ENCODE measurements around the gene LSM2.
A peak's percentile ranks its signal among the peaks of the same experiment; 100 is the strongest.

Gene LSM2

DNA sequence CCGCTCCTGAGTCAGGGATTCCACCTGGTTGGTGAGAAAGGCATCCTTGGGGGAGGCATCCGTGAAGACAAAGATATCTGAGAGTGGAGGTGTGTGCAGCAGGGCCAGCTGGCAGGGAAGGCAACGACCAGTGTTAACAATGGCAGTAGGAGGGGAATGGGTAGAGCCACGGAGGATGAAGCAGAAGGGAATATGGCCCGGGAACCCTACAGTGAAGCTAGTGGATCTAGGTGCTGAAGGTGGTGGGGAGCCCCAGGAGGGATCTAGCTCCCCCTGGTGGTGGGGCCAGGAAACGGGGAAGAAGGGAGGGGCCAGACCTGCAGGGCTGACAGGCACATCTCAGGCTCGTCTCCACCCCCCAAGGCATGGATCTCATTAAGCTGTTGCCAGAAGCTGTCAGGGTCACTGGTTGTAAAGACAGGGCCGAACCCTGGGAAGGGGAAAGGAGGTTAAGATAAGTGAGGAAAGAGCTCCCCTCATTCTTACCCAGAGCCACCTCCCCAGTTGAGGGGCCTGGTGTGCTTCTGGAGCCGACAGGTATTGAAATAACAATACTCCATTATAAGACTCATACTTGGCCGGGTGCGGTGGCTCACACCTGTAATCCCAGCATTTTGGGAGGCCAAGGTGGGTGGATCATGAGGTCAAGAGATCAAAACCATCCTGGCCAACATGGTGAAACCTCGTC is 36.9 kb downstream of the LSM2 start:
- TF ChIP-seq, protein P1, sequence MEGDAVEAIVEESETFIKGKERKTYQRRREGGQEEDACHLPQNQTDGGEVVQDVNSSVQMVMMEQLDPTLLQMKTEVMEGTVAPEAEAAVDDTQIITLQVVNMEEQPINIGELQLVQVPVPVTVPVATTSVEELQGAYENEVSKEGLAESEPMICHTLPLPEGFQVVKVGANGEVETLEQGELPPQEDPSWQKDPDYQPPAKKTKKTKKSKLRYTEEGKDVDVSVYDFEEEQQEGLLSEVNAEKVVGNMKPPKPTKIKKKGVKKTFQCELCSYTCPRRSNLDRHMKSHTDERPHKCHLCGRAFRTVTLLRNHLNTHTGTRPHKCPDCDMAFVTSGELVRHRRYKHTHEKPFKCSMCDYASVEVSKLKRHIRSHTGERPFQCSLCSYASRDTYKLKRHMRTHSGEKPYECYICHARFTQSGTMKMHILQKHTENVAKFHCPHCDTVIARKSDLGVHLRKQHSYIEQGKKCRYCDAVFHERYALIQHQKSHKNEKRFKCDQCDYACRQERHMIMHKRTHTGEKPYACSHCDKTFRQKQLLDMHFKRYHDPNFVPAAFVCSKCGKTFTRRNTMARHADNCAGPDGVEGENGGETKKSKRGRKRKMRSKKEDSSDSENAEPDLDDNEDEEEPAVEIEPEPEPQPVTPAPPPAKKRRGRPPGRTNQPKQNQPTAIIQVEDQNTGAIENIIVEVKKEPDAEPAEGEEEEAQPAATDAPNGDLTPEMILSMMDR (IDR thresholded peaks at IDR 0.05; ENCODE audit: low read depth, low read length, missing control alignments) = peak; percentile 90
- no peak overlapping the region for H3K4me3 ChIP-seq (replicated peaks; ENCODE audit: low read depth, low read length)
- no peak for DNase-seq (ENCODE audit: extremely low read depth, low read depth)

DNA sequence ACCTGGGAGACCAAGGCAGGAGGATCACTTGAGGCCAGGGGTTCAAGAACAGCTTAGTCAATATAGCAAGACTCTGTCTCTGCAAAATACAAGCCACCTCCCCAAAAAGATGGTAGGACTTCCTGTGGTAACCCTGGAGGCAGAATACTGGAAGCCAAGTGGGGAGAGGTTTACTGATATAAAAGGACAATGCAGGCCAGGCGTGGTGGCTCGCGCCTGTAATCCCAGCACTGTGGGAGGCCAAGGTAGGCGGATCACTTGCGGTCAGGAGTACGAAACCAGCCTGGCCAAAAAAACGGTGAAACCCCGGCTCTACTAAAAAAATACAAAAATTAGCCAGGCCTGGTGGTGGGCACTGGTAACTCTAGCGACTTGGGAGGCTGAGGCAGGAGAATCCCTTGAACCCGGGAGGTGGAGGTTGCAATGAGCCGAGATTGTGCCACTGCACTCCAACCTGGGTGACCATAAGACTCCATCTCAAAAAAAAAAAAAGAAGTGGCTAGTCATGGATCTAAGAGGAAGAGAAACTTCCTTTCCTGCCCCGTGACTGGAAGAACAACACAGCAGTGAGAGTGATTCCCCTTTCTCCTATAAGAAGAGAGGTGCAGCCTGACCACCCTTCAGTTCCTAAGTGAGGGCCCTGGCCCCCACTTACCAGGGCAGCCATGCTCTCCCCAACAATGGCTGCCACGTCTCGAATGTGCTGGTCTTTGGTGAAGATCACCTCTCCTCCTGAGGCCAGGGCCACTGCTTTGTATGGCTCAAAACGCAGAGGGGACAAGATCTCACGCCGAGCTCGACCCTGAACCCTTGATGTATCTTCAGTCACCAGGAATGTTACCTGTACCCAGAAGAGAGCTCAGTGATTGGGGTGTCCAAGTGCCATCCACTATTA is 38.2 kb downstream of the LSM2 start:
- no peak for DNase-seq (ENCODE audit: extremely low read depth, low read depth)
- no peak overlapping the region for H3K4me3 ChIP-seq (replicated peaks; ENCODE audit: low read depth, low read length)
- TF ChIP-seq, protein P1 (IDR thresholded peaks at IDR 0.05; ENCODE audit: low read depth, low read length, missing control alignments) = no peak

DNA sequence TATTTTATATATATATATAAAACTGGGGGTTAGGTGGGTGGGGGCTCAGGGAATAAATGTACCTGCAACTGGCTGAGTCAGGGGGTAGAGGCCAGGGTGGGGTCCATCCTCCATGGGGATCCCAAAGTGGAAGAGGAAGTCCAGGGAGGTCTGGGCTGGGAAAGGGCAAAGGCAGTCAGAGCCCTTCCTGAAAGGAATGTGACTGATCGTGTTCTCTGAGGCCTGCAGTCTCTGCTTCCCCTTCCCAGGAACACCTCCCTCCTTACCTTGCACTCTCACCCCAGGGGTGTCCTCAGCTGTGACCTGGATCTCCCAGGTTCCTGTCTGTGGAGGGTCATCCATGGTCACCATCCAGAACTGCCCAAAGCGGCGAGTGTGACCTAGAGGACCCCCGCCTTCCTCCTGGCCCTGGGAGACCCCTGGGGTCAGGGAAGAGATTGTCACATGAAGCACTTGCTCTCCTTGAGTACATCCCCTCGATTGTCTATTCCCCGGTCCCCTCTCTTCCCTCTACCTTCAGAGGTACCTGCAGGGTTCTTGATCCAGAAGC is 39.6 kb downstream of the LSM2 start:
- TF ChIP-seq, protein P1 (IDR thresholded peaks at IDR 0.05; ENCODE audit: low read depth, low read length, missing control alignments) = no peak
- no peak overlapping the region for H3K4me3 ChIP-seq (replicated peaks; ENCODE audit: low read depth, low read length)
- DNase-seq (ENCODE audit: extremely low read depth, low read depth) = no peak

DNA sequence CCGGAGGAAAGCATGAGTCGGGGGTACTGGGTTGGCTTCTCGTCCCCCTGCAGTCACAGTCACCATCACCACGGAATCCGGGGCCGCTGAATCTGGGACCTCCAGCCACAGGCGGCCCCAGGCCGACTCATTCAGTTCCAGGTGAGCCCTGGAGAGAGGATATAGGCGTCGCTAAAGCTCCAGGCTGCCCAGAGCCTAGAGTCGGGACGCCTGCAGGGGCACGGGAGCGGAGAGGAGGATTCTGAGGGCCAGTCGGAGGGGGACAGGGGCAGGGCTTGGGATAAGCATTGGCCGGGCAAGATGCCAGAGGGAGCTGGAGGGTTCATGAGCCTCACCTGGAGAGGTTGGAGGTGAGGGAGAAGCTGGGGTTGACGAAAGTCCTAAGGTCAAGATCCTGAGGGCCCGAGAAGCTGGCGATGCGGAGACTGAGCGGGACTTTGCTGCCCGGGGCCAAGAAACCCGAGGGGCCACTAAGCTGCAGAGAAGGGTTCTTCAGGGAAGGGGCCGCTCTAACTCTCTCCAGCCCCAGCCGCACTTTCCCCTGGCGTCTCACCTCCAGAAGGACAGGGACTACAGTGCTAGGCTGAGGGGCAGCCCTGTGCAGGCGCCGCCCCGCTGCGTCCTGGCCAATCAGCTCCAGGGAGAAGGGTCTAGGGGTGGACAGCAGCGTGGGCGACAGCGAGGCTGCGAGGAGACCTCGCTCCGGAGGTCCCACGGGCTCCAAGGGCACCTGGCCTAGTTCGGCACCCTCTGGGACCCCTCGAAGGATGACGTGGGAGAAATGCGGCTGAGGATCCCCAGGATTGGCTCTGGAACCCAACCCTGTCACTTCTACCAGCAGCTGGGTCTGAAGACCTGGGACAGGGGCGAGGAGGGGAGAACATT is 40.6 kb downstream of the LSM2 start:
- DNase-seq (ENCODE audit: extremely low read depth, low read depth) = no peak
- peak overlapping the region; percentile 23 for H3K4me3 ChIP-seq (replicated peaks; ENCODE audit: low read depth, low read length)
- TF ChIP-seq, protein P1 (IDR thresholded peaks at IDR 0.05; ENCODE audit: low read depth, low read length, missing control alignments) = no peak

DNA sequence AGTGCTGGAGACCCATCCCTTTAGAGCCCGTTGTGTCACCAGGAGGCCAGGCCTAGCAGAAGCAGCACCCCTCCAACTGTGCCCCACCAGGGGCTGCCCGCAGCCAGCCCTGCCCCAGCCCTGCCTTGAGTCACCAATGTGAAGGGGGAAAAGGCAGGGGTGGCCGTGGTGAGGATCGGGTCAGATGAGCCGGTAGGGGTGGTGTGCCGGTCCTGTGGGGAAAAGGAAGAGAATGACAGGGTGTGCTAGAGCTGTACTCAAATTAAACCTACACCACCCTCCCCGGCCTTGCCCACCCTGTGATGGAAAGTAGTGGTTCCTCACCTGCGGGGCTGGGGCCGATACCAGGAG is 41.2 kb downstream of the LSM2 start:
- TF ChIP-seq, protein P1 (IDR thresholded peaks at IDR 0.05; ENCODE audit: low read depth, low read length, missing control alignments) = no peak
- DNase-seq (ENCODE audit: extremely low read depth, low read depth) = no peak
- H3K4me3 ChIP-seq (replicated peaks; ENCODE audit: low read depth, low read length) = no peak overlapping the region

- no peak for DNase-seq (ENCODE audit: extremely low read depth, low read depth)
- TF ChIP-seq, protein P1 (IDR thresholded peaks at IDR 0.05; ENCODE audit: low read depth, low read length, missing control alignments) = no peak
- H3K4me3 ChIP-seq (replicated peaks; ENCODE audit: low read depth, low read length) = no peak overlapping the region
These were observed 42.6 kb downstream of the LSM2 start for GRCh38 chr6:31764198-31764597.

All from HFF-Myc (cell line).